HG03442 (cell line): ENCODE measurements around the gene LRCH3.
A peak's percentile ranks its signal among the peaks of the same experiment; 100 is the strongest.

Source experiments
- ATAC-seq: cut with Tn5 transposase; IDR thresholded peaks from one replicate; pipeline ENCODE4 v1.9.1; 2021; ENCODE audit warnings: mild to moderate bottlenecking, moderate library complexity; ENCODE audit not compliant: unreplicated experiment

The LRCH3 gene

GRCh38 chr3:197791892-197792647 is 1.0 kb downstream of the LRCH3 start:
- ATAC-seq, result peak; percentile 21

GRCh38 chr3:197793247-197793646 is 2.2 kb downstream of the LRCH3 start:
- peak; percentile 23 for ATAC-seq

GRCh38 chr3:197794115-197794514 is 3.1 kb downstream of the LRCH3 start:
- no peak for ATAC-seq

DNA sequence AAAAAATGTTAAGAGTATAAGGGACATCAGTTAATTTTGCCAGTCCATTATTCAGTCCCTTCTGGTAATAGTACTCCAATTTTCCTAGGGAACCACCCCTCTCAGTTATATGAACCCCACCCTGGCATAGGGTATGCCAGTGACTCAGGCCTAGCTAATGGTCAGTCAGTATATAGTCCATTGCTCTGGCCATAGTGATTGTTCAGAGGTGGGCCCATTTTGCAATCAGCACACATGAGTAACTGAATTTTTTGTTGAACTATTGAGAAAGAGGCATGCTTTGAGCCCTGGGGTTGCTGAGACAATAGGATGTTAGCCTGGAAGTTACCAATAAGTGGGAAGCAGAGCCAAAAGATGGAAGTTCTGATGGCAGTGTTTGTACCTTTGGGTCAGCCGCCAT is 4.1 kb downstream of the LRCH3 start:
- ATAC-seq, result no peak

- ATAC-seq, result no peak
Observed at GRCh38 chr3:197796087-197796486, 5.0 kb downstream of the LRCH3 start.

- ATAC-seq, result peak; percentile 47
Observed at GRCh38 chr3:197798863-197799262, 7.8 kb downstream of the LRCH3 start.

DNA sequence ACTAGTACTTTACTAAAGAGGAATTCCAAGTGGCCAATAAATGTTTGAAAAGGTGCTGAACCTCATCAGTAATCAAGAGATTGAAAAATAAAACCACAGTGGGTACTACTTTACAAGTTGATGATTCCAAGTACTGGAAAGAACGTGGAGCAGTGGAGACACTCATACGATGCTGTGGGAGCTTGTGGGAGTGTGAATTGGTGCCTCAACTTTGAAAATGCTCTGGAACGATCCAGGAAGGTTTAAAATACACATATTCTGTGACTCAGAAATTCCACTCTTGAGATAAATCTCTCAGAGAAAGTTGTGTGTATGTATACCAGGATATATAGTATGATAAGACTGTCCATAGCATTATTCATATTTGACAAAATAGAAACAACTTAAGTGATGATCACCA is 9.3 kb downstream of the LRCH3 start:
- ATAC-seq, result no peak

DNA sequence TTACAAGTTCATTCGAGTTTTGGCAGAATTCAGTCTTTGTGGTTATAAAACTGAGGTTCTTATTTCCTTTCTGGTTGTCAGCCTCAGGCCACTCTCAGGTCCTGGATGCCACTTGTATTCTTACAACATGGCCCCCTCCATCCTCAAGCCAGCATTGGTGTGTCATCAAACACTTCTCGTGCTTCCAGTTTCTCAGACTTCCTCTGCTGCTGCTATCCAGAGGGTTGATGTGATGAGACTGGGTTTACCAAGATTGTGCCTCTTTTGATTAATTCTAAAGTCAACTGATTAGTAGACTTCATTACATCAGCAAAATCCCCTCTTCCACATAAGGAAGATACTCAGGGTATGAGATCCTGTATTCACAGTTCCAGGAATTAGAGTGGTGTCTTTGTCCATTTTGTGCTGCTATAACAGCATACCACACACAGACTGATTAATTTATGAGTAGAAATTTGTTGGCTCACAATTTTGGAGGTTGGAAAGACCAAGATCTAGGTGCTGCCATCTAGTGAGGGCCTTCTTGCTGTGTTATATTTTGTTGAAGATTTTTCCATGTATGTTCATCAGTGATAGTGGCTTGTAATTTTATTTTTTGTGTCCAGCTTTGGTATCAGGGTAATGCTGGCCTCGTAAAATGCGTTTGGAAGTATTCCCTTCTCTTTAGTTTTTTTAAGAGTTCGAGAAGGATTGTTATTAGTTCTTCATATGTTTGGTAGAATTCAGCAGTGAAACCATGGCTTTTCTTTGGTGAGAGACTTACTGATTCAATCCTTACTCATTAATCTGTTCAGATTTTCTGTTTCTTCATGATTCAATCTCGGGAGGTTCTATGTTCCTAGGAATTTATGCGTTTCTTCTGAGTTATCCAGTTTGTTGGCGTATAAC is 11.1 kb downstream of the LRCH3 start:
- ATAC-seq, result no peak

DNA sequence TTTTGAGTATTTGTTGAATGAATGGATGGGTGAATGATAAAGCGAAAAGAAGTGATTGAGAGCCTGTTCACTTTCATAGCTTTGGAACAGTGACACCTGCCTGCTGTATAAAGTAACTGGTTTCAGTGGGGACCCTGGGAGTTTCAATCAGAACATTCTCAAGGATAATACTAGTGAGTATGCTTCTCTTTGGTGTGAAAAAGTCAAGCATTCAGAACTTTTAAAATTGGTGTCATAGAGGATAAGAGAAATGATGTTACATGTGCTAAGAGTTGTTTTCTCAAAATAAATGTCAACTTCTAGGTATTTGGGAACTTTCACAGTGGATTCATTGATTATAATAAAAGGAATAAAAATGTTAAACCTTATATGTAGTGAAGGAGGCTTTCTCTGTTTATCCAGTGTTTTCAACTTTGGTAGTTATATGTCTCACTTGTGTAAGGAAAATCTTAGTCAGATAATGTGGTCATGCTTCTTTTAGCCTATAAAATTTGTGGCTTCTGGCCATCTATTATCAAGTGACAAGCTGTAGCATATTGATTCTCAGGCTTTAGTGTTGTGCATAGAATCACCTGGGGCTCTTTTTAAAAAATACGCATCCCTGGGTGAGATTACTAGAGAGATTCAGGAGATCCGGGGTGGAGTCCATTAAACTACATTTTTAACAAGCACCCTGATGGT is 11.9 kb downstream of the LRCH3 start:
- ATAC-seq, result no peak

DNA sequence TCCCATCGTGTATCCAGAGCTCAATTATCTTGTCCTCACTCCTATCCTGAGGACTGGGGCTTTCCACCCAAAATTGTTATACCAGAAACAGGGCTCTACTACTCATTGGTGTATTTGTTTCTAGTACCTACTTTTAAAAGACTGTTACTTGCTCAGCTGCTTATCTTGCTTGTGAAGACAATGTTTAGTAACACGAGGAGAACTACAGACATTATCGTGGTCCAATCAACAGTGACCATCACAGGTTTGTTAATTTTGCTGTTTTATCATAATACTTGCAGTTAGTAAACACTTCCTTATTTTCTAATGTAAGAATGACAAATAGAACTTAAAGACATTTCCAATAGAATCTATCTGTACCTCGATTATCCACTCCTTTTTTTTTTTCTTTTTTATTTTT is 13.5 kb downstream of the LRCH3 start:
- ATAC-seq, result no peak

DNA sequence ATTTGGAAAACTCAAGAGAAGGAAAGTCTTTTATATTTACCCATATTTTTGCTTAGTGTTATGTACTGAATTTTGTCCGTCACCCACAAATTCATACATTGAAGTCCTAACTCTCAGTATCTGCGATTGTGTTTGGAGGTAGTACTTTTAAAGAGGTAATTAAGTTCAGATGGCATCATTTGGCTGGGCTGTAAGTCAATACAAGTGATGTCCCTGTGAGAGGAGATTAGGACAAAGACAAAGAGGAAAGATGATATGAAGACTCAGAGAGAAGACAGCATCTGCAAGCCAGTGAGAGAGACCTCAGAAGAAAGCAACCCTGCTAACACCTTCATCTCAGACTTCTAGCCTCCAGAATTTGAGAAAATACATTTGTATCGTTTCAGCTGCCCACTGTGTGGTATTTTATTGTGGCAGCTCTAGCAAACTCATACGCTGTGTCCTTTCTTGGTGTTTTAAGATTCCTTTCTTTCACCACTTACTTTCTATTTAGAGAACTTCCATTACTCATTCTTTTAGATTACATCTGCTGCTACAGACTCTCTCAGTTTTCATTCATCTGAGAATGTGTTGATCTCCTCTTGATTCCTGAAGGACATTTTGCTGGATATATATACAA is 17.0 kb downstream of the LRCH3 start:
- no peak for ATAC-seq

- no peak for ATAC-seq
Observed at GRCh38 chr3:197809356-197810020, 18.4 kb downstream of the LRCH3 start.

DNA sequence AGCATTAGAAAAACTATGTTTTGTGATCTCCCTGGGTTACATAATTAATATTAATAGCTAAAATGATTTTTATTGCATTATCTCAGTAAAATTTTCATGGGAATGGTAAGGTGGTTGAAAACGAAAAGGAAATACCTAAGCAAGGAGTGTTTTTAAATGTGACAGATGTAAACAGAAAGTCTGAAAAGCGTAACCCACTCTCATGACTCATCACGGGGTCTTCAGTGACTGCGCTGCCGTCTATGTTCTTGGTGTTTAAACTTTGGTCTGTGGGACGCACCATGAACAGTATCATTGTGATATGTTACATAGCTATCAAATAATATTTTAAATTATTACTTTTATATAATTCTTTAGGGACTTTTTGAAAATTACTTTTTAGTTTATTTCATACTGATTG is 19.8 kb downstream of the LRCH3 start:
- ATAC-seq, result no peak

DNA sequence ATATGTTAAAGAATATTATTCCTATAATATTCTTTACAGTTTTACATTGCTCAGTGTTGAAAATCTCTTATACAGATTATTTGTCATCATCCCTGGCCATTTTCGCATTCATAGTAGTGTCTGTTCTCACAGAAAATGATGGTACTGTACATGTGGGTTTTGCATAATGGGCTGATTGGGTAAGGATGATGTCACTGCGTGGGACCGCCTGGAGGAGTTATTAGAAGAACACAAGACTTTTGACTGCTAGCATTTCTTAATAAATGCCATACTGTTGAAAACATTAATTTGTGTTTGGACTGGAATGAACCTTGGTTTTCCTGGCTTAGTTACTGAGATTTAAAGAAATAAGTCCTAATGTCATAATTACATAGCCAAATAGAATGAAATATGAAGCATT is 20.3 kb downstream of the LRCH3 start:
- ATAC-seq, result no peak

DNA sequence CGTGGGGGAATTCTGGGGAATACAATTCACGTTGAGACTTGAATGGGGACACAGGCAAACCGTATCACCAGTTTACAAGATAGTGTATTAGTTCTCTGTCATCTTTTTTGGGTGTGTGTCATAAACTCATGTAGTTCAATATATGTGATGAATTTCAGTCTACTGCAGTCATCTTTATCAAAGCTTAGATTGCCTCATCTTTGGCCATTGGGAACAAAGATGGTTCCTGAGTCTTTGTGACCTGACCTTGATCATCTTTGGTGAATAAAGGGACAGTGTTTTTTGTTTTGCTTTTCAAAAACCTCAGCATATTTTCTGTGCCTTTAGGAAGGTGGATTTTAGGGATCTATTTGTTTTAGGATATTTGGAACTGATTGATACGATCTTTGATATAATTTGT is 23.3 kb downstream of the LRCH3 start:
- no peak for ATAC-seq

GRCh38 chr3:197820550-197821335 is 29.7 kb downstream of the LRCH3 start:
- no peak for ATAC-seq

GRCh38 chr3:197829397-197830045 is 38.5 kb downstream of the LRCH3 start:
- no peak for ATAC-seq

GRCh38 chr3:197830308-197830966 is 39.4 kb downstream of the LRCH3 start:
- ATAC-seq, result no peak

- no peak for ATAC-seq
Observed at GRCh38 chr3:197830967-197831313, 39.9 kb downstream of the LRCH3 start.
